Measurements from ENCODE around the gene PDE3A. TPM values are rescaled to one million over a fixed set of nuclear protein-coding genes. Genes with fewer than 3 reads are reported as not detected.

Gene PDE3A
- total and polyA plus RNA-seq, 10 of the 15 experiments (the other 5 are each of a cell fraction or from before 2014, with no cell fraction given) = 0.01 to 2.6 (median 1.5) TPM

GRCh38 chr12:20483776-20484175, 115.4 kb downstream of the PDE3A start:
- no peaks in the 10 kb centered on the region for H3K4me1 ChIP-seq (ENCODE audit: control insufficient read depth, insufficient read depth, low read length)
- no peak overlapping the region for H2AFZ ChIP-seq (ENCODE audit: control insufficient read depth, low read depth, low read length)
- H3K4me2 ChIP-seq (ENCODE audit: control insufficient read depth, insufficient read depth) = no peak overlapping the region
- no peaks in the 10 kb centered on the region for H3K79me2 ChIP-seq (ENCODE audit: control insufficient read depth, insufficient read depth, low read length)
- 32% methylated on average over 1 of the region's 1 CpG for WGBS (ENCODE audit: insufficient coverage, insufficient replicate concordance, low lambda C conversion rate, missing lambda C conversion rate)
- H3K27ac ChIP-seq (ENCODE audit: control insufficient read depth, insufficient read depth) = no peak overlapping the region
- ATAC-seq (no peak), FAIRE-seq (no peak), DNase-seq (ENCODE audit: low read depth, low spot score) (no peak)
- no peak overlapping the region for H3K9ac ChIP-seq (ENCODE audit: control insufficient read depth, insufficient read depth, low read length)
- intact Hi-C loops (cut with micrococcal nuclease; ENCODE audit: unreplicated experiment) (no loop called here), in situ Hi-C loops (cut with MboI) (no loop called here)
- H3K9me3 ChIP-seq (replicated peaks; ENCODE audit: control insufficient read depth, insufficient read depth, low read length) = no peaks in the 10 kb centered on the region
- no peaks in the 10 kb centered on the region for H3K27me3 ChIP-seq (replicated peaks in 1 of 2; ENCODE audit: control insufficient read depth in 2 of 2, insufficient read depth in 2 of 2, low read length in 1 of 2)
- RAD21 ChIA-PET (ENCODE audit: unreplicated experiment) = no interaction called here
- SMC1A ChIA-PET (ENCODE audit: uncharacterized antibody, unreplicated experiment) = no interaction called here
- no TSS peak for BruUV-seq (replicated peaks)
- H3K4me3 ChIP-seq = no peak overlapping the region
- H3K36me3 ChIP-seq (ENCODE audit: control insufficient read depth in 2 of 2, insufficient read depth in 2 of 2, low read length in 1 of 2) = no peaks in the 10 kb centered on the region
- no peaks in the 10 kb centered on the region for H4K20me1 ChIP-seq (ENCODE audit: control insufficient read depth, insufficient read depth)
- CTCF ChIA-PET = interaction anchor here (1.0 kb wide), 1 partner anchor 15 kb away, joined by 3 read pairs; no protein-coding TSS in a partner anchor
- TF ChIP-seq SUZ12 (IDR thresholded peaks at IDR 0.05; ENCODE audit: unreplicated experiment) = no peak
- TF ChIP-seq NR2C1 (IDR thresholded peaks at IDR 0.05) = no peak
- no peak for TF ChIP-seq CHD1 (IDR thresholded peaks at IDR 0.05; ENCODE audit: low read depth, low read length)
- no peak for TF ChIP-seq ZBTB40 (IDR thresholded peaks at IDR 0.05; ENCODE audit: borderline replicate concordance)
- TF ChIP-seq CHD4 (IDR thresholded peaks at IDR 0.05) = no peak
- TF ChIP-seq BRCA1 (IDR thresholded peaks at IDR 0.05; ENCODE audit: low read depth, low read length) = no peak
- no peak for TF ChIP-seq IRF3 (IDR thresholded peaks at IDR 0.05)
- POLR2A ChIA-PET = no interaction called here
